DMS53 treated with DMSO at 0.1 percent for 48 hours (cell line): Measurements from ENCODE around the gene TEX19.
"Not testable (repeated sequence)": the region's sequence is repeated elsewhere in the genome, so short reads cannot be mapped to it uniquely, and the experiment has no call there.

Experiments
- DNase-seq: peaks from one replicate; lab custom pipeline; 2025; ENCODE audit not compliant: unreplicated experiment; lab: John Stamatoyannopoulos, UW

The TEX19 gene

DNA sequence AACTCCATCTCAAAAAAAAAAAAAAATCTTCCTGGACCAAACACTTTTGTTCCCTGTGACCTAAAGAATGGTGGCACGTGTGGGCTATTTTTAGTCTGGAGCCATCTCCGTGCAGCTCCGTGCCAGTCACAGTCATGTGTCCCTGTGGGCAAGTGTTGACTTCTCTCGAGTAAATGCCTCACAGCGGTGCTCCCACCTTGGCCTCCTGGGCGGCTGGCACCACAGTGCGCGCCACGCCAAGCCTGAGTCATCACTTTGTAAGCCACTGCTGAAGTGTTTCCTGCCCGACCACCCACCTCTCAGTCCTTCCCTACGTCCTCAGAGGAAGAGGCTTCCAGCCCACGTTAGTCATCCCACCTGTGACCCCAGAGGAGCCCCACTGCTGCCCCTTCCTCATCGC, 48.2 kb downstream of the TEX19 start:
- no peak for DNase-seq

DNA sequence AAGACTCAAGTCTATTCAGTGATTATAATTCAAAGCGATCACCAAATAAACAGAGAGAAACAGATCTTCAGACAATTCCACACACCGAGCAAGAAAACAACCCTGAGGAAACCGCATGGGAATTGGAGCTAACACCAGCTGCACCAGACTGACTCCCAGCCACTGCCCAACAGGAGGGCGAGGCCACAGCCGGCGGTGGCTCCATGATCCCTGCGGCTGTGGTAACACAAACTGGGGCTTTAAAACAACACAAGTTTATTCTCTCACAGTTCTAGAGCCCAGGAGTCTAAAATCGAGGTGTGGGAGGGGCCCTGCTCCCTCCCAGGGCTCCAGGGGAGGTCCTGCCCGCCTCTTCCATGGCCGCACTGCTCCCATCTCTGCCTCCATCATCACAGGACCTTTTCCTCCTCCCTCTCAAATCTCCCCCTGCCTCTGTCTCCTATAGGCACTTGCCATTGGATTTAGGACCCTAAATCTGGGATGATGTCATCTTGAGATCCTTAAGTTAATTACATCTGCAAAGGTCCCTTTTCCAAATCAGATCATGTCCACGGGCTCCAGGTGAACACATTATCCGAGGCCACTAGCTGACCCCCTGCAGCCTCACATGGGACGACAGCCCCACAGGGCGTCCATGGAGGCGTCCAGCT, 49.4 kb downstream of the TEX19 start:
- no peak for DNase-seq

DNA sequence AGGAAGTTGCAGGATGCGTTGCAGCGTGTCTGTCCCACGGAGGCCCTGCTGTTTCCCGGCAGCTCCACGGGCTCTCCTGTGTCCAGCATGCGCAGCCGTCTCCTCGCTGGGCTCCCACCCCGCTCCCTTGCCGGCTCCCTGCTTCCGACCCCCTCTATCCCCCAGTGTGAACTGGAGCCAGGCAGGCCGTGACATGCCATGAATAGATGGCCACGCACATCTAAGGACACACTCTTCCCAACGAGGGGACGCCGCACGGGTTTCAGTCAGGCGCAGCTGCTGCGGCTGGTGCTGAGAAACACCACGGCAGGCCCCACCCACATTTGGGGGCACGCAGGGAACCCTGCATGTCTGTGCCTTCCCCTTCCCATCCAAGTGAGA, 49.9 kb downstream of the TEX19 start:
- DNase-seq: no peak

DNA sequence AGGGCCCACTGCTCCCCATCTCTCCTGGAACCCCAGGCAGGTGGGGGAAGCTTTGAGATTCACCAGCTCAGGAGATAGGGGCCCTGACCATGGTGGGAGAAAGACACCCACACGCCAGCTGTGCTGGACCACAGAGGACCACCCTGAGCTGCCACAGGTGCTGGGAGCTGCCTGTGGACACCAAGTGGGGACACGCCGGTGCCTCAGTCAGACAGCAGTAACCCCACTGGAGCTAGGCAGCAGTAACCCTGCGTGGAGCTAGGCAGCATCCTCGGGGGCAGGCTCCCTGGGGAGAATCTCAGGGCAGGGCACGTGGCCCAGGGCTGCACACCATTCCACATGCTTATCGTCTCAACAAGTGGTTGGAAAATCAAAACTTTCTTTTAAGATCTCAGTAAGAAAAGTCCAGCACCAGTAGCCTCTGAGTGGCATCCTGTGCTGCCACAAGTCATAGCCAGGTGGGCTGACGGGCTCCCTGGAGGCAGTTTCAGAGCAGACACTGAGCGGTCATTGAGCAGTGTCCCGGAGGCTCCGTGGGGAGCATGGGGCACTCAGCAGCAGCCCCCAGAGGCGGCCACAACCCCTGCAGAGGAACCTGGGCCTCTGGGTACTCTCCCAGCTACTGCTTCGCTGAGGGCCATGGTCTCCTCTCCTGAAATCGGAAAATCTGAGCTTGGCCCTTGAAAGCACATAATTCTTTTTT, 51.1 kb downstream of the TEX19 start:
- no peak for DNase-seq

GRCh38 chr17:82411396-82412053, 52.5 kb downstream of the TEX19 start:
- no peak for DNase-seq

GRCh38 chr17:82412081-82412480, 53.0 kb downstream of the TEX19 start:
- DNase-seq: not testable (repeated sequence)

DNA sequence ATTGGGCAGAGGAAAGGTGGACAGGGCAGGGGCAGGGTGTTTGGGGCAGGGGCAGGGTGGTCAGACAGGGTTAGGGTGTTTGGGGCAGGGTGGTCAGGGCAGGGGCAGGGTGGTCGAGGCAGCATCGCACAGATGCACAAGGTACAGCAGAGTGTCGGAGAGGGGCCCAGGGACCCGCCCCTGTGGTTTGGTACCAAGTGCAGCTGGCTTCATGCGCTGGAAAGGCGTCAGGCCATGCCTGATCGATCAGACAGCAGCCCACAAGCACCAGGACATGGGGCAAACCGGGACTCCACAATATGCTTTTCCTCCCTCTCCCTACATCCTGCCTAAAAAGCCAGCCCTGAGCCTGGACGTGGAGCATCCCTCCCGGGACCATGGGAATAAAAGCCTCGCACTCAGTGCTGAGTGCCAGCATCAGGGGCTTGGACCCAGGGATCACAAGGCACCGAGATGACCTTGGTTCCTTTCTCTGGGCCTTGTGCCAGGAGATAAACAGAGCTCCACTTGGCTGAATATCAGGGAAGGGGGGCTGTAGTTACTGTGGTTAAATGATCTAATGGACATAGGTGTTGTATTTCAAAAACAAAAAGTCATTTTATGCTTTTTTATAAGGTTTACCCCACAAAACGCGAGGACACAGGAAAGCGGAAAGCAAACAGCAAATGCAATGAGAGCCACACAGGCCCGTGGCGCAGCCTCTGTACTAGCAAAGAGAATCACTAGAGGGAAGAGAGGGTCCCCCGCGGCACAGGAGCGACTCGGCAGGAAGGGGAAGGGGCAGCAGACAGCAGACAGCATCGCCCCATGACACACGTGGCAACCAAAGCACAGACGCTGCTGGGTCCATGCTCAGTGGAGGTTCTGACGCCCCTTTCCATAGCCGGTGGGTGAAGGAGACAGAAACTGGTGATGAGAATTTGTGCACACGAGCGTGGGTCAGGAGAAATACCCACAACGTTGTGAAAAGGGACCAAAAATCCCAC, 53.8 kb downstream of the TEX19 start:
- DNase-seq: no peak
